ENCODE measurements around the gene SND1.

Gene SND1

GRCh38 chr7:127689194-127689772 lies 37.3 kb downstream of the SND1 start:
- no peak for DNase-seq

- DNase-seq = no peak
Measured at GRCh38 chr7:127690337-127690736, 38.3 kb downstream of the SND1 start.

GRCh38 chr7:127690806-127691205 lies 38.8 kb downstream of the SND1 start:
- no peak for DNase-seq

GRCh38 chr7:127692200-127692599 lies 40.2 kb downstream of the SND1 start:
- DNase-seq = no peak

GRCh38 chr7:127699853-127700252 lies 47.9 kb downstream of the SND1 start:
- DNase-seq = no peak

GRCh38 chr7:127702052-127702652 lies 50.2 kb downstream of the SND1 start:
- no peak for DNase-seq

GRCh38 chr7:127702938-127703337 lies 50.9 kb downstream of the SND1 start:
- peak; percentile 24 for DNase-seq

GRCh38 chr7:127704211-127704610 lies 52.2 kb downstream of the SND1 start:
- no peak for DNase-seq

- no peak for DNase-seq
Measured at GRCh38 chr7:127705461-127705959, 53.5 kb downstream of the SND1 start.

GRCh38 chr7:127706766-127707165 lies 54.8 kb downstream of the SND1 start:
- DNase-seq = no peak

- DNase-seq = no peak
Measured at GRCh38 chr7:127708201-127708600, 56.2 kb downstream of the SND1 start.

GRCh38 chr7:127708788-127709187 lies 56.8 kb downstream of the SND1 start:
- DNase-seq = peak; percentile 84

- no peak for DNase-seq
Measured at GRCh38 chr7:127710635-127711034, 58.6 kb downstream of the SND1 start.

GRCh38 chr7:127711872-127712271 lies 59.9 kb downstream of the SND1 start:
- no peak for DNase-seq

GRCh38 chr7:127713006-127713405 lies 61.0 kb downstream of the SND1 start:
- DNase-seq = no peak

GRCh38 chr7:127713758-127714157 lies 61.8 kb downstream of the SND1 start:
- DNase-seq = no peak

- no peak for DNase-seq
Measured at GRCh38 chr7:127715272-127715671, 63.3 kb downstream of the SND1 start.

GRCh38 chr7:127715901-127716300 lies 63.9 kb downstream of the SND1 start:
- peak; percentile 67 for DNase-seq

GRCh38 chr7:127717502-127718339 lies 65.7 kb downstream of the SND1 start:
- DNase-seq = no peak

- DNase-seq = no peak
Measured at GRCh38 chr7:127718340-127718679, 66.3 kb downstream of the SND1 start.

- DNase-seq = no peak
Measured at GRCh38 chr7:127726476-127726875, 74.5 kb downstream of the SND1 start.

- no peak for DNase-seq
Measured at GRCh38 chr7:127730658-127731276, 78.8 kb downstream of the SND1 start.

- no peak for DNase-seq
Measured at GRCh38 chr7:127731431-127732080, 79.6 kb downstream of the SND1 start.
